HG02852 (cell line): ENCODE results near the gene UROD.
"Not testable (repeated sequence)": the region's sequence is repeated elsewhere in the genome, so short reads cannot be mapped to it uniquely, and the experiment has no call there.

Experiments used
- ATAC-seq: cut with Tn5 transposase; IDR thresholded peaks from one replicate; pipeline ENCODE4 v1.9.1; 2021; ENCODE audit warnings: mild to moderate bottlenecking, moderate library complexity; ENCODE audit not compliant: unreplicated experiment

Gene UROD

DNA sequence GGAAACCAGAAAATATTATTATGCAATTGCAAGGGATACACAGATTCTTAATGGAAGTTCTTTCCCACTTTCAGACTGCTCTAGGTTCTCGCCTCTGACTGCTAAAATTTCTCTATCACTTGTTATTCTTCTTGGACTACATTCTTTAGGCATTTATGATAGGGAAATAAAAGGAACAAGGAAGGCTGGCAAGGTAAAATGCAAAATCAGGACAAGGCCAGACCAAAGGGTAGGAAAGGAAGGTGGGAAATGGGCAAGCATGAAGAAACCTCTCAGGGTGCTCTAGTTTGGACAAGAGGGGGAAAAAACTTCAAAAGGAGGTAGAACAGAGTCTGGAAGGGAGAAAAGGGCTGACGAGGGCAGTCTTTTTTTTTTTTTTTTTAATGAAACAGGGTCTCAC is 26.2 kb downstream of the UROD start:
- ATAC-seq = no peak

DNA sequence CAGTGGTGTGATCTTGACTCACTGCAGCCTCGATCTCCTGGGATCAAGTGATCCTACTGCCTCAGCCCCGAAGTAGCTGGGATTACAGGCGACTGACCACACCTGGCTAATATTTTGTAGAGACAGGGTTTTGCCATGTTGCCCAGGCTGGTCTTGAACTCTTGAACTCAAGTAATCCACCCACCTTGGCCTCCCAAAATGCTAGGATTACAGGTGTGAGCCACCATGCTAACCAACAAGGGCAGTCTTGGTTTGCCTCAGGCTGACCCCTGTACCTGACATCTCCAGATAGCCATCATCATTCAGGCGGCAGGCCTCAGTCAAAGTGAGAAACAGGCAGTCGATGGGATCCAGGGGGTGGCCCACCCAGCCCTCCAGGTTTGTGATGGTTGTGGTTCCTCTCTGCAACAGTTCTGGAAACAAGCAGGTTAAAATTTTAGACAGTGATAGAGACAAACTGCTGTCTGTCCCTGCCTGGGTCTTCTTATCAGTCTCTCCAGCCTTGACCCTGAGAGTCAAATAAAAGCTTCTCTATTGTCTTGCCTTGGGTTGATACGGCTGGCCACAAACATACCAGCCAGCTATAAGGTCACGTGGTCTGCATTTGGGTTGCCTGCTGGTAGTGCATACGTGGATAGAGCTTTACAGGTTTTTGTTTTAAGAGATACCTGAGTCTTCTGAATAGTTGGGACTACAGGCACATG is 26.8 kb downstream of the UROD start:
- no peak for ATAC-seq

GRCh38 chr1:45040297-45040696 is 28.2 kb downstream of the UROD start:
- no peak for ATAC-seq

GRCh38 chr1:45043094-45043493 is 31.0 kb downstream of the UROD start:
- ATAC-seq = no peak

GRCh38 chr1:45044916-45045315 is 32.9 kb downstream of the UROD start:
- no peak for ATAC-seq

DNA sequence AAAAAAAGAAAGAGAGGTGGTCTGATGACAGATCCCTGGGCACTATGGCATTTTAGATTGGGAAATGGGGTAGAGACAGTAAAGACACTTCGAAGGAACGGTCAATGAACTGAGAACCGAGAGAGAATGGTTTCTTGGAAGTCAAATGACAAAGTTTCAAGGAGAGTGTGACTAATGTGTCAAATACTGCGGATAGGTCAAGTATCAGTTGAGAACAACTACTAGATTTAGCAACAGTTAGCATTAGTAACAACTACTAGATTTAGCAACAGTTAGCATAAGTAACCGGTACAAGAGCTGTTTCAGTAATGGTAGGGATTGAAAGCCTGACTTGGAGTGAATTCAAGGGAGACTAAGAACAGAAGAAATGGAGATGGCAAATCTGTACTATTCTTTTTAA is 35.0 kb downstream of the UROD start:
- no peak for ATAC-seq

DNA sequence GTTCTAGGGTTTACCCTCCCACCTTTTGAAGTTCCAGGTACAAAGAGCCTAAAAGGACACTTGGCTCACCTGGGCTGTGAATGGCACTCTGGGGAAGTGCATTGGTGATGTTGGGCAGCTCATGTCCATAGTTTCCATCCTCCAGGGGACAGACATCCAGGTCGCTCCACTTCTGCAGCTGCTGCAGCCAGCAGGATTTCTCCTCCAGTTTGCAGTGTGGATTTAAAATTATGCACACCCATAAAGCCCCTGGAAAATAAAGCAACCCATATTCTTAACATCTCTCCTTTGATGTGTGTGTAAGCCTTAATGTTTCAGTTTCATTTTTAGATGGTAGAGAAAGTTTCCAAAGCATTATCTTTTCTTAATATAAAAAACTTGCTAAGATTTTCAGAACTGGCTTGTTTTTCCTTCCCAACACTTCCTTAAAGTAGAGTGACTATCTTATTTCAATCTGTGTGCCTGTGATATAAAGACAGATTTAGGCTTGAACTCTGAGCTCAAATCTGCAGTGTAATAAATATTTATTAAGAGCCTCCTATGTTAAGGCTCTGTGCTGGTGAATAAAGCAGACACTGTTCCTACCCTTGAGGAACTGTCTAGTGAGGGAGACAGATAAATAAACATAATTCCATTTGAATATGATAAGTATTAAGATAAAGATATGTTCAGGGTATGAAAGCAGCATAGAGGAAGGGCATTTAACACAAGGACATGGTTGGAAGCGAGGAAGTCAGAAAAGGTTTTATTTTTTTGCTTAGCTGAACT is 39.1 kb downstream of the UROD start:
- ATAC-seq = no peak

- no peak for ATAC-seq
Measured at GRCh38 chr1:45057542-45057941, 45.5 kb downstream of the UROD start.

GRCh38 chr1:45059829-45060228 is 47.8 kb downstream of the UROD start:
- ATAC-seq = no peak

GRCh38 chr1:45062463-45062862 is 50.4 kb downstream of the UROD start:
- not testable (repeated sequence) for ATAC-seq

- ATAC-seq = no peak
Measured at GRCh38 chr1:45065083-45065482, 53.0 kb downstream of the UROD start.
